ENCODE measurements around the gene SLC22A1. TPM values are rescaled to one million over a fixed set of nuclear protein-coding genes. Genes with fewer than 3 reads are reported as not detected.

SLC22A1 gene
- total and polyA plus RNA-seq, 2 of the 8 experiments (the other 6 are each of a cell fraction or from before 2014, with no cell fraction given): 0.12 to 0.45 TPM

DNA sequence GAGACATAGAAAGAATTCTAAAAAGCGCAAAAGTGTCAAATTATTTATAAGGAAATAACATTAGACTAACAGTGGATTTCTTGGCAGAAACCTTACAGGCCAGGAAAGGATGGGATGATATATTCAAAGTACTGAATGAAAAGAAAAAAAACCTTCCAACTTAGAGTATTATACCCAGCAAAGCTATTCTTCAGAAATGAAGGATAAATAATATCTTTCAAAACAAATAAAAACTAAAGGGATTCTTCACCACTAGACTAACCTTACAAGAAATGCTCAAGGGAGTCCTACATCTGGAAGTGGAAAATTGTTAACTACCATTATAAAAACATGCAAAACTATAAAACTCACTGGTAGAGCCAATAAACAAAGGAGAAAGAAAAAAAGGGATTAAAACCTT, 71.2 kb downstream of the SLC22A1 start:
- TF ChIP-seq SAP30 (IDR thresholded peaks at IDR 0.05; ENCODE audit: insufficient read depth, insufficient replicate concordance, low read length) (no peak), KDM1A (IDR thresholded peaks at IDR 0.05; ENCODE audit: borderline replicate concordance, low read length) (no peak), CHD2 (IDR thresholded peaks at IDR 0.05; ENCODE audit: low read length) (no peak), EP300 (IDR thresholded peaks at IDR 0.05; ENCODE audit: borderline replicate concordance in 1 of 2, low read depth in 2 of 2, low read length in 2 of 2) (no peak), CEBPB (IDR thresholded peaks at IDR 0.05; ENCODE audit: low read depth, low read length) (no peak), NANOG (IDR thresholded peaks at IDR 0.05; ENCODE audit: insufficient read depth, low read depth, low read length, poor library complexity, severe bottlenecking) (no peak), KDM4A (IDR thresholded peaks at IDR 0.05; ENCODE audit: low read depth, low read length, severe bottlenecking) (no peak), TAF1 (IDR thresholded peaks at IDR 0.05; ENCODE audit: low read depth, low read length) (no peak), RAD21 (IDR thresholded peaks at IDR 0.05 in 1 of 2, conservative IDR thresholded peaks at IDR 0.05 in 1 of 2; ENCODE audit: low read depth in 2 of 2, low read length in 2 of 2) (no peak), SP2 (IDR thresholded peaks at IDR 0.05; ENCODE audit: low read length) (no peak)
- TF ChIP-seq, protein P1, sequence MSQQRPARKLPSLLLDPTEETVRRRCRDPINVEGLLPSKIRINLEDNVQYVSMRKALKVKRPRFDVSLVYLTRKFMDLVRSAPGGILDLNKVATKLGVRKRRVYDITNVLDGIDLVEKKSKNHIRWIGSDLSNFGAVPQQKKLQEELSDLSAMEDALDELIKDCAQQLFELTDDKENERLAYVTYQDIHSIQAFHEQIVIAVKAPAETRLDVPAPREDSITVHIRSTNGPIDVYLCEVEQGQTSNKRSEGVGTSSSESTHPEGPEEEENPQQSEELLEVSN (IDR thresholded peaks at IDR 0.05): no peak
- Histone ChIP-seq H4K20me1 (replicated peaks in 1 of 2; ENCODE audit: control insufficient read depth in 1 of 2, insufficient read depth in 2 of 2, low read length in 2 of 2) (no peaks in the 10 kb centered on the region), H3K79me2 (ENCODE audit: control insufficient read depth in 1 of 2, insufficient read depth in 2 of 2, low read length in 2 of 2) (no peaks in the 10 kb centered on the region), H2BK5ac (ENCODE audit: low read depth, low read length) (no peak overlapping the region), H2BK20ac (ENCODE audit: low read length) (no peak overlapping the region), H3K9me3 (ENCODE audit: insufficient read depth in 2 of 2, low read depth in 1 of 2, low read length in 1 of 2) (no peaks in the 10 kb centered on the region), H4K8ac (ENCODE audit: extremely low read depth, insufficient read depth, low read length) (no peak overlapping the region), H3K18ac (ENCODE audit: extremely low read depth, low read length) (no peak overlapping the region), H3K23me2 (ENCODE audit: low read depth, low read length) (no peaks in the 10 kb centered on the region), H3K14ac (ENCODE audit: insufficient read length) (no peak overlapping the region), H3K27ac (ENCODE audit: low read depth, low read length) (no peak overlapping the region), H2BK15ac (ENCODE audit: low read length) (no peak overlapping the region), H2AK5ac (ENCODE audit: low read depth, low read length) (no peak overlapping the region), H4K5ac (ENCODE audit: insufficient read length, low read depth, low read length) (no peak overlapping the region), H3K9ac (replicated peaks in 1 of 4; ENCODE audit: extremely low read depth in 1 of 4, low read depth in 3 of 4, low read length in 3 of 4) (no peak overlapping the region), H3K79me1 (ENCODE audit: low read depth, low read length) (no peaks in the 10 kb centered on the region), H4K91ac (replicated peaks; ENCODE audit: insufficient read length, low read length) (no peak overlapping the region), H3K36me3 (ENCODE audit: control insufficient read depth in 2 of 4, insufficient read depth in 4 of 4, low read length in 3 of 4) (no peaks in the 10 kb centered on the region), H2BK120ac (replicated peaks; ENCODE audit: low read depth, low read length) (no peak overlapping the region), H3K4me1 (replicated peaks in 1 of 4; ENCODE audit: control insufficient read depth in 3 of 4, insufficient read depth in 4 of 4, low read length in 3 of 4) (no peaks in the 10 kb centered on the region), H3K4me2 (ENCODE audit: insufficient read depth in 1 of 2, low read depth in 2 of 2, low read length in 2 of 2) (no peak overlapping the region), H2BK12ac (ENCODE audit: low read depth, low read length) (no peak overlapping the region), H3K23ac (ENCODE audit: insufficient read length) (no peak overlapping the region), H2AFZ (ENCODE audit: low read length) (no peak overlapping the region), H3K56ac (replicated peaks; ENCODE audit: insufficient read length, low read depth, low read length) (no peak overlapping the region), H3K4me3 (ENCODE audit: extremely low read depth in 1 of 4, insufficient read depth in 2 of 4, low read depth in 3 of 4, low read length in 4 of 4) (no peak overlapping the region), H3K4ac (replicated peaks; ENCODE audit: insufficient read length, low read depth, low read length) (no peak overlapping the region), H3K27me3 (replicated peaks in 1 of 4; ENCODE audit: control insufficient read depth in 3 of 4, extremely low read depth in 1 of 4, insufficient read depth in 3 of 4, low read length in 3 of 4) (no peaks in the 10 kb centered on the region)
- CTCF ChIA-PET (ENCODE audit: partially characterized antibody): no interaction called here
- FAIRE-seq: no peak
- POLR2A ChIA-PET (ENCODE audit: partially characterized antibody): no interaction called here
- WGBS, 2 experiments (ENCODE audit: extremely low coverage in 1 of 2, insufficient coverage in 1 of 2, insufficient read length in 1 of 2, insufficient replicate concordance in 2 of 2, low coverage in 1 of 2, low lambda C conversion rate in 2 of 2, missing lambda C conversion rate in 1 of 2): 95% methylated on average over 1 of the region's 1 CpG; no CpG with 5 or more reads in 1 of the 2 experiments
- DNase-seq (ENCODE audit: low read depth in 1 of 2, low spot score in 2 of 2): no peak
